GM19452 (cell line): ENCODE data around the gene WIPI1.
"Not testable (repeated sequence)": the region's sequence is repeated elsewhere in the genome, so short reads cannot be mapped to it uniquely, and the experiment has no call there.

Source experiments
- ATAC-seq: cut with Tn5 transposase; IDR thresholded peaks from one replicate; pipeline ENCODE4 v1.9.1; 2021; ENCODE audit not compliant: unreplicated experiment

WIPI1 gene, protein sequence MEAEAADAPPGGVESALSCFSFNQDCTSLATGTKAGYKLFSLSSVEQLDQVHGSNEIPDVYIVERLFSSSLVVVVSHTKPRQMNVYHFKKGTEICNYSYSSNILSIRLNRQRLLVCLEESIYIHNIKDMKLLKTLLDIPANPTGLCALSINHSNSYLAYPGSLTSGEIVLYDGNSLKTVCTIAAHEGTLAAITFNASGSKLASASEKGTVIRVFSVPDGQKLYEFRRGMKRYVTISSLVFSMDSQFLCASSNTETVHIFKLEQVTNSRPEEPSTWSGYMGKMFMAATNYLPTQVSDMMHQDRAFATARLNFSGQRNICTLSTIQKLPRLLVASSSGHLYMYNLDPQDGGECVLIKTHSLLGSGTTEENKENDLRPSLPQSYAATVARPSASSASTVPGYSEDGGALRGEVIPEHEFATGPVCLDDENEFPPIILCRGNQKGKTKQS

DNA sequence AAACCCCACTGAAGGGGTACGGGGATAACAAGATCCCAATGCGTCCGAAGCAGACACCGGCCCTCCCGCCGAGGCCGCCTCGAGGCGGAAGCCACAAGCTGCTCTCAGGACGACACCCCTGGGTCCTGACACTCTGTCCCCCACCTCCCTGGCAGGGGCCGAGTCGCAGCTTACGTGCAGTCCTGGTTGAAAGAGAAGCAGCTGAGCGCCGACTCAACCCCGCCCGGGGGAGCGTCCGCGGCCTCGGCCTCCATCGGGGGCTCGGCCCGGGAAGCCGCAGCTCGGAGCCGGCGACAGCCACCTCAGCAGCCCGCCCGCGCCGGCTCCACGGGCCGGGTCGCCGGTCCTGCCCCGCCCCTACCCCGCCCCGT lies at the start of gene WIPI1:
Gene WIPI1 (minus strand): TSS at position 329 of the 371 bp plus-strand sequence. CDS start 75 bp downstream, at position 254.
- ATAC-seq, result peak; percentile 30

DNA sequence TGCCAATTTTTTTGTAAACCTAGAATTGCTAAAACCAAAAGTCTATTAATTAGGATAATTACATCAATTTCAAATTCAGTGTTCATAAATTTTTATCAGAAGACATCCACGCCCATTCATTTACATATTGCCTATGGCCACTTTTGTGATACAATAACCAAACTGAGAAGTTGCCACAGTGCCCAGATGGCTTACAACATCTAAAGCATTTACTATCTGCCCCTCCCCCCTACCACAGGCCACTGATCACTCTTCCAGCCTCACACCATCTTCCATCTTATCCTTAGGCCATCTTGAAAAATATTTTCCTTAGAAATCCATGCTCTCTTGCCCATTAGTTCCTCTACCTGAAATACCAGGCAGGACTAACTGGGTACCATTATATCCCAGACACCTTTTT lies 48.7 kb upstream of the WIPI1 start:
- ATAC-seq, result no peak

DNA sequence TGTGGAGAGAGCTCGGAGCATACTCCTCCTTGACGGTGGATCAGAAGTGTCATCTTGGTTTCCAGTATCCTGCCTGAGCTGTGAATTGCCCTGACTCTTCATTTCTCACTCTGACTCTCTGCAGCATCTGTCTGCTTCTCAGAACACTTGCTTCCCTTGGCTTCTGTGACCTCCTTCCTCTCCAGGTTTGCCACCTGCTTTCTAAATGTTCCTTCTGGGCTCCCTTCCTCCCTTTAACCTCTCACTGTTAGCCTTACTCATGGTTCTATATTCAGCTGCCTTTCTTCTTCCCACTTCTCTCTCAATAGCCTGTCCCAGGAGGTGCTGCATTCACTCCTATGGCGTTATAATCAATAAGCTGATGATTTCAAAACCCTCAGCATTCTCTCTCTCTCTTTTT lies 43.8 kb upstream of the WIPI1 start:
- ATAC-seq, result no peak

DNA sequence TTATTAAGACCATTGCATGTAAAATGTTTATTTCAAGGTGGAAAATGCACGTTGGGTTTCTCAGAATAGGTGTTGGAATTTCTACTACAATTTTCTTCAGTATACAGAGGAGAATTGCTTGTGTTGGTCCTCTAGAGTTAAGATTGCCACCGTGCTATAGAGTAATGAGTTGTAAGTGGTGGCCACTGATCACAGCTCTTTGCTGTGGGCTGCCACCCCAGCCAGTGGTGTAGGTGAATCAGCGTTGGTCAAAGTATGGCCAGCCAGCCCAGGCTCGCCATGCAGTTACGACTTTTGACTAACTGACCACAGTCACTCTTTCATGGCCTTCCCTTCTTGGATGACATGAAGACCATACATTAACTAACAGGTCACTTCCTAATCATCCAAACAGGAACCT lies 42.3 kb upstream of the WIPI1 start:
- no peak for ATAC-seq

DNA sequence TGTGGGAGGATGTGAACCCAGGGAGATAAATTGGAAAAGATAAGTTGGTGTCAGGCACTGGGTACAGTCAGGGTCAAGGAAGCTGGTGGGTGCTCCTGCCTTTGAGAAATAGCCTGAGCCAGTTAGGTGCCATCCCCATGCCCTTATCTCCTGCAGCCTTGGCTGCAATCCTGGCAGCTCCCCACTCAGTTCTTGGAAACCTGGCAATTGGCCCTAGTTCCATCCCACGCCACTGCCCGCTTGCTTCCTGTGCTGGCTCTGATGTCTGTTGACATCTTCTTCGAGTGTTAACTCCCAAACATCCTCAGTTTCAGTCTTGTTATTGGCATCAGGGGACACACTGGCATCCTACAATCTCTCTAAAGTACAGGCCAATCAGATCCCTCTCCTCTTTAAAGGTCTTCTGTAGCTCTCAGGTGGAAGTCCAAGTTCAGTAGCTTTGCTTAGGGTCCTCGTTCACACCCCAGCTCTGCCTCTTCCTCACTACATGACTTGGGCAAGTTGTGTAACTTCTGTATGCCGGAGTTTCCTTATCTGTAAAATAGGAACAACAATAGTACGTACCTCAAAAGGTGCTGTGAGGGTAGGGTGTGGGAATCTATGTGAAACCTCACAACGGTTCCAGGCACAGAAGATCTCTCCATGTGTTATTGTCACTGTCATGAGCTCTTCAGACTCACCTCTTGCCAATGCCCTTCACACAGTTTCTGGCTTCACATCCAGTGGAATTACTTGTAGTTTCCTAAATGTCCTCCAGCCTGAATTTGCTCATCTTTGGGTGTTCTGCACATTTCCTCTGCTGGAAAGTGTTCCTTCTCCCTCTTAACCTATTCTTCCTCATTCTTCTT lies 41.4 kb upstream of the WIPI1 start:
- ATAC-seq, result peak; percentile 31

DNA sequence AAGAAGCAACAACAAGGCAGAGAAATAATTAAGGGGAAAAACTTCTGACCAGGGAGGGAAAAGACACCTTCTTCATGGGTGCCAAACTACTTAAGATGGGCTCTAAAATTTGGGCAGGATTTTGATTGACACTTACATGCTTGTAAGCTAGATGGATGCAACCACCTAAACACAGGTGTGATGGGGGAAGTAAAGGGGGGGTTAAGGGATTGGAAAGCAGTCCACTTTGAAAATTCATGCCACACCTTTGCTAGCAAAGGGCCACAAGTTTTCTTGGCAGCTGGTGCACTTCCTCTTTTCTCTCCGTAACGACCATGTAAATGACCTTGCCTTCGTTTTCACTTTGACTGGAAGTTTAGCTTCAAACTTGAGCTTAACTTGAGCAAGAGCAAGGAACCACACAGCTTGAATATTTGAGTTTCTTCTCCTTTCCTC lies 40.6 kb upstream of the WIPI1 start:
- ATAC-seq, result peak; percentile 92

DNA sequence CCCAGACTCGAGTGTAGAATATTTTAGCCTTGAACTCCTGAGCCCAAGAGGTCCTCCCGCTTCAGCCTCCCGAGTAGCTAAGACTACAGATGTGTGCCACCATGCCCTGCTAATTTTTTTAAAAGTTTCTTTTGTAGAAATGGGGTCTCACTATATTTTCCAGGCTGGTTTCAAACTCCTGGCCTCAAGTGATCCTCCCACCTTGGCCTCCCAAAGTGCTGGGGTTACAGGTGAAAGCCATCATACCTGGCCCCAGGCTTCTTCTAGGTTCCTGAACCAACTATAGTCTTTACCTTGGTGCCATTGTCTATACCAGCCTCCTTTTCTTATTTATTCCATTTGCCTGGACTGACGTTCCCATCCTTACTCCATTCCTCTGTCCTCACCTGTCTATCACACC lies 37.8 kb upstream of the WIPI1 start:
- ATAC-seq, result no peak

DNA sequence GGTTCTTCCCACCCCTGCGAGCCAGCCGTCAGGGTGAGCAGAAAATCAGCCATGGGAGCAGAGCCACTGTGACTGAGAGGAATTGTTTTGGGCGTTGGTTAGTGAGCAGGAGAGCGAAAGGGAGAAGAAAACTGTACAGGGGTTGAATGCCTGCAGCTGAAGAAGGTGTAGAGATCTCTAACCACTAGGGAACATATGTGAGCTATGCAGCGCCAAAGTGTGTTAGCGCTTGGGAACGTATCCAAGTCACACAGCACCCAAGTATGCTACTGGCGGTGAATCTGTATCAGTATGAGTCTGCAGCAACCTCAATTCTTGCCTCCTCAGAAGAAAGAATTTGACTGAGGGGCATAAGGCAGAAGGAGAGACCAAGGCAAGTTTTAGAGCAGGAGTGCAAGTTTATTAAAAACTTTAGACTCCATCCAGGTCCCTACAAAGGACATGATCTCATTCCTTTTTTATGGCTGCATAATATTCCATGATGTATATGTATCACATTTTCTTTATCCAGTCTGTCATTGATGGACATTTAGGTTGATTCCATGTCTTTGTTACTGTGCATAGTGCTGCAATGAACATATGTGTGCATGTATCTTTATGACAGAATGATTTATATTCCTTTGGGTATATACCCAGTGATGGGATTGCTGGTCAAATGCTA lies 35.2 kb upstream of the WIPI1 start:
- ATAC-seq, result not testable (repeated sequence)

DNA sequence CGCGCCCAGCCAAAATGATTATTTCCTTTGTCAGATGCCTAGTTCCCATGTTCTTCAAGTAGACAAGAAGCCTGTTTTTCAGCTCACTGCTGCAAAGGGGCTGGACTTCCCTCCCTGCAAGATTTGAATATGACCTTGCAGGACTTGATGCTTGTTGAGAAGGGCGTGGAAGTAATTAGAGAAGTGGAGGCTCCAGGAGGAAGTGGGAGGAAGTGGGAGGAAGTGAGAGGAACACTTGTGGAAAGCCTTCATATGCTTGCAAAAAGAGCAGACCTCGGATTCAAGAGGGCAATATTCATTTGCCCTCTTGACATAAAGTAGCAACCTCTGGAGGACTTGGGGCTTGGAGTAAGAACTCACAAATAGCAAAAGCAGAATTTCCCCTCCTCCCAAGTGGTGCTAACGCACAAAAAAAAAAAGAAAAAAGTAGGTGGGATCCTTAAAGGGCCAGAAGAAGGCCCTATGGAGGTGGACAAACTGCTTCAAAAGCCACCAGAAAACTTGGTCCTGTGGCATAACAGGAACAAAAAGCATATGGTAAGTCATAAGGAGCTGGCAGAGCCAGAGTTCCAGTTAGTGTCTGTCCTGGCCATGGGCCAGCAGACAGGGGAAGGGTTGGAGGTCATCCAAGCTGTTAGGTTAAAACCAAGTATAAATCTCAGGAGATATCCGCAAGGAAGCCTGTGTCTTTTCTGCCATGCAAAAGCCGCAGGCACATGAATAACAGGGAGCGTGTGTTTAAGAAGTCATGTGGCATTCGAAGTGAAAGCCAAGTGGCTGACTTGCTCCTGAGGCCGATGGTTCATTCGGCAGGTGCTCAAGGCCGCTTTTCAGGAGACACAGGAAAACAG lies 34.3 kb upstream of the WIPI1 start:
- no peak for ATAC-seq

DNA sequence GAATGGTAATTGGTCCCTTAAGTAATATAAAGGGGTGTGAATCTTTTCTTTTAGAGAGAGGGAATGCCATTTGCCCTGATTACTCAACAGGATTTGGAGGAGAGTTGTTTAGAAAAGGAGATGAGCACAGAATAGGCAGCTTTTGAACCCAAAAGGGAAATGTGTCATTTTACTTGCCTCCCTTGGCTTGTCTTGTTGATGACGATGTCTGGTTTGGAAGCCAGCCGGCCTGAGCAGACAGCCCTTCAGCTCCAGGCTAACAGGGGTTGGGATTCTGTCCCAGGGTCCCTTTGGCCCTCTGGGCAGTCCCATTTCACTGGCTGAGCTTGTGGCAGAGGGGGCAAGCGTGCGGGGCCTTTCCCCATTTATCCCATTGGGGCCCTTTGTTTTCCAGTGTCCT lies 32.6 kb upstream of the WIPI1 start:
- no peak for ATAC-seq

DNA sequence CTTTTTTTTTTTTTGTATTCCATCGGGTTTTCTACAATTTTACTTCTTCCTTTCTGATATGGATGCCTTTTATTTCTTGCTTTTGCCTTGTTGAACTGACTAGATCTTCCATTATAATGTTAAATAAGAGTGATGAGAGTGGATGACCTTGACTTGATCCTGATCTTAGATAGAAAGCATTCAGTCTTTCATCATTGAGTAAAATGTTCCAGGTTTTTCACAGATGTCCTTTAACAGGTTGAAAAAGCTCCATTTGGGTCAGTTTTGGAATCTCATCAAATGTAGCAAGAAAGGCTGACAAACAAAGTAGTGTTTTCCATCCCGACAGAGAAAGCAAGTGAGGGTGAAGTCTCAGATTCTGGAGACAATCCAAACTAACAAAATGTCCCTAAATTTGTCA lies 27.2 kb upstream of the WIPI1 start:
- no peak for ATAC-seq

DNA sequence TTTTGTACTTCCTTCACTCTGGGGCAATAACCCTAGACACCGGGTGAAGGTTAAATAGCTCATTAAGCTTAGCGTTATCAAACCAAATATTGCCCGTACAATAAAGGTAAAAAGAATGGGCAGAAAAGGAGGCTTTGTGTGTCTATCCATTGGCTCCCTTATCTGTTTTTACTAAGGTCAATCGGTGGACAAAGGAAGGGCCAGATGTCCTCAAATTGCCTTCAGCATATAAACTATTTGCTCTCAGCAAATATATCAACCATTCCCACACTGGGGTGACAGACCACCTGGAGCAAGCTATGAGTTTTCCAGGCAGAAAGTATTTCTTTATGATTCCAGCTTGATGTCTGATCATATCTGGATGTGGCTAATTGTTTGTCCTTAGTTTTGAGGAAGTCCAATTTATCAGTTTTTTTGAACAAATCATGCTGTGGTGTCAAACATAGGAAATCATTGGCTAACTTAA lies 25.3 kb upstream of the WIPI1 start:
- no peak for ATAC-seq

DNA sequence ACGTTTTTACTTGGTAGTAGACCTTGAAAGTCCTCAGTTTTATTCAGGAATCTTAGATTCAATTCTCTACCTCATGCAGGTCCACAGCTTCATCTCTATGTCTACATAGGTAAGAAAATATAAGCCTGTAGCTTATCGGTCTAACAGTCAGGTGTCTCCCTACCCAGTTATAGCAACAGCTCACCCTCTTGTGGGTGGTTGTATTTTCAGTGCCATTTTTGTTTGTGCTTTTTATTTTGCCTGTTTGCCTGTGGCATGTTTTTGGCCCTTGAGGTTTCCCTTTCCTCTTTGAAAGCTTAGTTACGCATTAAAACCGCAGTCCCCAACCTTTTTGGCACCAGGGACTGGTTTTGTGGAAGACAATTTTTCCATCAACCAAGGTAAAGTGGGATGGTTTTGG lies 23.6 kb upstream of the WIPI1 start:
- no peak for ATAC-seq

DNA sequence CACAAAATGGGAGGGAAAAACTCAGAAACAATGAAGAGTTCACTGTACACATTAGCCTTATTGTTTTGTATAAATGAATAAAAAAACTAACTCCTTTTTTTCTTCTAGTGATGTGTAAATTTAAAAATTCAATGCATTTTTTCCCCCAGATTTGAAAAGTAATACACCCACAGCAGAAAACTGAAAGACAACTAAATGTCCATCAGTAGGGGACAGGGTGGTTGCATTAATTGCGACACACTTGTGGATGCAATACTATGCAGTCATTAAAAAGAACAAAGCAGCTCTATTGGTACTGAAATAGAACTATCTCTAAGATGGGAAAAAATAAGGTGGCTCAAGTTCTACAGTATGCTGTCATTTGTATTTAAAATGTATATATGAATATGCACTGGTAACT lies 13.7 kb upstream of the WIPI1 start:
- no peak for ATAC-seq

DNA sequence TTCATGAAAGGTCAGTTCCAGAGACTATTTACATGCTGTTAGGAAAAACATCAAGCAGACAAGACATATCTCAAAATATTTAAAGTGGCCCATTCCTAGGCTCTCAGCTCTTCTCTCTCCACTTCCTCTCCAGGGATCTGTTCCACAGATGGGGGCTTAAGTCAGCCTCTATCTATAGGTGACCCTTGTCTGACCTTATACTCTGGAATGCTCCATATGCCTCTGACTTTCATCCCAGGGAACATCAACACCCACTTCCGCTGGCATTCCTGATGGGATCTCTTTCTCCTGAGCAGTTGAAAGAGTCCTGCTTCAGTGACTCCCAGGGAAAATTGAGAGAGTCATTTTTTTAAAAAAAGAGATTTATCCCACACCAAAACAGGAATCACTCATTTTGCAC lies 11.5 kb upstream of the WIPI1 start:
- no peak for ATAC-seq

DNA sequence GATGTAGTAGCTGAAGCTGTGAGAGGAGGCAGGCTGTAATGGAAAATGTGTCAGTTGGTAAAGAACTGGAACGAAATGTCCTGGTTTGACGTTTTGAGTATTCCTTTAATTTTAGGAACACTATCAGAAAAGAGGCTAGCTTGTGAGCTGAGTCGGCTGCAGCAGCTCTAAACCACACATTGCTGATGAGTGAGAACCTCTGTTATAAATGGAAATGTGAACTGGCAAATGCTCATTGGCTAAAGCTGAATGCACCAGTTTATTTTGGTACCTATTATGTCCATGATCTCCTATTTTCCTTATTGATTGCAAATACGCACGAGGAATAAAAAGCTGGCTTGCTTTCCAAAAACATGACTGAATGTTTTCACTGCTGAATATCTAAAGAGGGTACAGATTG lies 11.0 kb upstream of the WIPI1 start:
- ATAC-seq, result no peak

DNA sequence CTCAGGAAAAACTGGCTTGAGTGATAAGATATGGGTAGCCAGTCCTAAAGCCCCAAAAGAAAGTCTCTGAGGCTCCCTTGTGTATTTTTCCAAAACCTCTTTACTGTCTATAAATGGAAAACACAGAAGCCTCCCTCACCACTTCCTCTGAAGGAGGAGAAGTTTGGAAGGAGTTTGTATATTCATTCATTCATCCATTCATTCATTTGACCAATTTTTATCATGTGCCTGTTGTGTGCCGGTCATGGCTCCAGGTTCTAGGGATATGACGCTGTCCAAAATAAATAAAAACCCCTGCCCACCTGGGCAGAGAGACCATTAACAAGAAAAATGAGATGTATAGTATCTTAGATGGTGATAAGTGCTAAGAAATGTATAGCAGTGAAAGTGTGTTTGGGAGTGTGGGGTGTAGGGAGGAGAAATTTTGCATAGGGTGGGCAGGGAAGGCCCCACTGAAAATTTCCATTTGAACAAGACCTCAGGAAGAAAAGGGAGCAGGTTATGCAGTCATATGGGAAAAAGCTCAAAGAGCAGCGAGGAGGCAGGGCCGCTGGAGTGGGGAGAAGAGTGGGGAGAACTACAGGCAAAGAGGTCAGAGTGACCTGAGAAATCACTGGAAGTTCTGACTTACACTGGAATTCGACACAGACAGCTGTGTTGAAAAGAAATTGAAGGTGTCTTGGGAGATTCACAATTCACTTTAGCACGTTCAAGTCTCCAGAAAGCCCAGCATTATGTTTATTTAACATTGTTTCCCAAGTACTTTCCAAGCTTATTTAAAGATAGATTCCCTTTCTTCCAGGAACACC lies 6.1 kb upstream of the WIPI1 start:
- ATAC-seq, result no peak

DNA sequence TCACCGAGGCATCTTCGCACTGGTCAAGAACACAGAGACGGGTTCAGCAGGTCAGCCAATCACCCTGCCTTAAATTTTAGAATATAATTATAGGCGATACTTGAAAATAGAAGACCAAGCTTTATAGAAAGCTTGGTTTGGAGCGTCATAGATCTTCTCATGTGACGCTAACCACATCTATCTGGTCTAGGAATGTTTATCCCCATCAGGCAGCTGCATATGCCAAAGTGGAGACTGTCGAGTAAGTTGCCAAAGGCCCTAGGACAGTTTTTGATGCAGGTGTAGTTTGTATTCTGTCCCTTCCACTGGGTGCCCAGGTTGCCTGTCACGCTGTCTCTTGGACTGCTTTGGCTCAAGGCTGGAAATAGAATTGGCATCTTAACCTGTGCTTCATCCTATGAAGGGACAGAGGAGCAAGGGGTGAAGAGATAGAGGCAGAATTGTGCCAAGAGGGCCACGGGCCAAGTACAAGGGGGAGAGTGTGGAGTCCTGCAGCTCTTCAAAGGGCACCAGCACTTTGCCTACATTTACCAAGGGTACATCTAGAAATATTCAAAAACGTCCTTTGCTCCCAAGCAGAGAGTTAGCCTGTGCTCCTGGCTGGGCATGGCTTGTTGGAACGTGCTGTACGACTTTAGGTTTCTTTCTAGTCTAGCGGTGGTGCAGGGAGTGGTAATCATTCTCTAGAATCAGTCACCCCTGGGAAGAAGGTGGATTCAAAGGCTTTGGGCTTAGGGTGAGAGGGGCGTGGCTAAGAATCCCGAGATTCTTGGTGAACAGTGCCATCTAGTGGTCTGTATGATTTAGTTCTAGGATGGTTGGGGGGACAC lies 5.3 kb upstream of the WIPI1 start:
- ATAC-seq, result peak; percentile 46

DNA sequence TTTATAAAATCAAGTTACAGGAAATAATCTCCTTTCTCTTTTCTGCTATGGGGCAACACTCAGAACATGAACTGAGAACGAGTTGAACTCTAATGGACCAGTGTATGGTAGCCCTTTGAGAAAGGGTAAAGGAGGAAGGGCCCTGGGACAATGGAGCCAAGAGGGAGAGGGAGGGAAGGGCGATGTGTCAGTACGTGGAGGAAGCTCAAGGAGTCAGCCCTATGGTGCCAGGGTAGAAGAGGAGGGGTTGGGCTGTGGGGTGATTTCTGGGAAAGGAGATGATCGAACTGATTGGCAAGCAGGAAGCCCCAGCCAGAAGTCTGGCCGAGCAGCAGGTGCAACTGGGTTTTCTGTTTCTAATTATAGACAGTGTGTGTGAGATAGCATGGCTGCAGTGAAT lies 4.3 kb upstream of the WIPI1 start:
- ATAC-seq, result no peak
